Endothelial cell of umbilical vein (primary cell): ENCODE measurements around the gene RASL11A.

ENCODE experiments used
- CTCF ChIP-seq, 2 donors: IDR thresholded peaks; 1 replicate in 1 of 2; 2 replicates in 1 of 2; pipeline ENCODE4 v1.5.1; 2011; ENCODE audit warnings: low read length in 2 of 2, mild to moderate bottlenecking in 2 of 2, moderate library complexity in 2 of 2, control low read depth in 1 of 2, inconsistent platforms in 1 of 2, low read depth in 1 of 2; ENCODE audit not compliant: insufficient read depth in 1 of 2; ENCODE audit errors: extremely low read depth in 1 of 2
- MAX ChIP-seq: IDR thresholded peaks from 2 replicates; pipeline ENCODE4 v1.6.1; 2011; ENCODE audit not compliant: insufficient read depth, insufficient read length
- MYC ChIP-seq: IDR thresholded peaks from one replicate; pipeline ENCODE4 v1.6.1; 2011; ENCODE audit warnings: mild to moderate bottlenecking, low read depth, low read length
- POLR2A ChIP-seq: IDR thresholded peaks from 2 replicates; pipeline ENCODE4 v1.6.1; 2012; ENCODE audit warnings: low read depth, mild to moderate bottlenecking, control low read depth, low read length

GRCh38 chr13:27273658-27274425 is 3.2 kb downstream of the RASL11A start:
- TF ChIP-seq CTCF (IDR thresholded peaks at IDR 0.05; ENCODE audit: extremely low read depth in 1 of 2, insufficient read depth in 1 of 2, low read depth in 1 of 2, low read length in 2 of 2) (no peak), POLR2A (no peak), MAX (no peak), MYC (no peak)
